ENCODE measurements around the gene CYP1A2. TPM values are rescaled to one million over a fixed set of nuclear protein-coding genes. Genes with fewer than 3 reads are reported as not detected.

CYP1A2 gene
- total and polyA plus RNA-seq, 7 donors = 0.03 TPM; not detected in 6

- DNase-seq = no peak
- H3K4me3 ChIP-seq = peak overlapping the region; percentile 18
- H3K36me3 ChIP-seq (ENCODE audit: insufficient read depth in 1 of 2, low read depth in 1 of 2) = no peaks in the 10 kb centered on the region
- peak overlapping the region; percentile 63 for H3K27ac ChIP-seq
- H3K27me3 ChIP-seq (ENCODE audit: insufficient read depth in 3 of 3, low read length in 2 of 3) = no peaks in the 10 kb centered on the region
- intact Hi-C loops (cut with DNase I) = no loop called here
- peaks cover 74% of the 10 kb centered on the region for H3K4me1 ChIP-seq
- no peaks in the 10 kb centered on the region for H3K9me3 ChIP-seq
- ATAC-seq = no peak
- WGBS, 3 donors = 40 to 54% (median 47%) methylated on average over 3 of the region's 3 CpGs
- TF ChIP-seq CTCF (IDR thresholded peaks at IDR 0.05) = no peak
Observed at GRCh38 chr15:74789741-74790079, 41.1 kb downstream of the CYP1A2 start.

GRCh38 chr15:74790080-74790916 is 41.7 kb downstream of the CYP1A2 start:
- Histone ChIP-seq H3K4me1 (peaks cover 68% of the 10 kb centered on the region), H3K4me3 (peak overlapping the region; percentile 18)
- 33 to 54% (median 37%) methylated on average over 15 of the region's 15 CpGs for WGBS, 3 donors

GRCh38 chr15:74791007-74791406 is 42.4 kb downstream of the CYP1A2 start:
- intact Hi-C loops (cut with DNase I) = no loop called here
- ATAC-seq (no peak), DNase-seq (no peak)
- Histone ChIP-seq H3K27me3 (ENCODE audit: insufficient read depth in 3 of 3, low read length in 2 of 3) (no peaks in the 10 kb centered on the region), H3K4me3 (no peak overlapping the region), H3K36me3 (ENCODE audit: insufficient read depth in 1 of 2, low read depth in 1 of 2) (no peaks in the 10 kb centered on the region), H3K27ac (peak overlapping the region; percentile 63), H3K4me1 (peaks cover 62% of the 10 kb centered on the region), H3K9me3 (no peaks in the 10 kb centered on the region)
- WGBS, 3 donors = 55 to 83% (median 58%) methylated on average over 1 of the region's 1 CpG
- TF ChIP-seq CTCF (IDR thresholded peaks at IDR 0.05) = no peak

More at GRCh38 chr15:74790080-74790916, 41.7 kb downstream of the CYP1A2 start:
- peak overlapping the region; percentile 63 for H3K27ac ChIP-seq
- TF ChIP-seq CTCF (IDR thresholded peaks at IDR 0.05) = no peak
- H3K27me3 ChIP-seq (ENCODE audit: insufficient read depth in 3 of 3, low read length in 2 of 3) = no peaks in the 10 kb centered on the region
- no peaks in the 10 kb centered on the region for H3K9me3 ChIP-seq
- DNase-seq = peak; percentile 74 to 84
- intact Hi-C loops (cut with DNase I) = no loop called here
- H3K36me3 ChIP-seq (ENCODE audit: insufficient read depth in 1 of 2, low read depth in 1 of 2) = no peaks in the 10 kb centered on the region
- peak in 1 of 4 donors; percentile 18 for ATAC-seq

- Histone ChIP-seq H3K4me3 (no peak overlapping the region), H3K27me3 (ENCODE audit: insufficient read depth in 3 of 3, low read length in 2 of 3) (no peaks in the 10 kb centered on the region), H3K27ac (no peak overlapping the region), H3K9me3 (no peaks in the 10 kb centered on the region), H3K4me1 (peaks cover 55% of the 10 kb centered on the region), H3K36me3 (ENCODE audit: insufficient read depth in 1 of 2, low read depth in 1 of 2) (no peaks in the 10 kb centered on the region)
- WGBS, 3 donors = 78 to 85% (median 83%) methylated on average over 7 of the region's 7 CpGs
- intact Hi-C loops (cut with DNase I) = no loop called here
- TF ChIP-seq CTCF (IDR thresholded peaks at IDR 0.05) = no peak
- ATAC-seq (no peak), DNase-seq (no peak)
Observed at GRCh38 chr15:74791667-74792066, 43.0 kb downstream of the CYP1A2 start.
